Neural cell (in vitro differentiated cells): ENCODE data around the gene RIPK1. TPM values are rescaled to one million over a fixed set of nuclear protein-coding genes. Genes with fewer than 3 reads are reported as not detected.
"Not testable (repeated sequence)": the region's sequence is repeated elsewhere in the genome, so short reads cannot be mapped to it uniquely, and the experiment has no call there.

Source experiments
- H2AFZ ChIP-seq: fragments of 200-600, 300-800 bp; sonication (generic), shearing (Covaris generic); 2 replicates; pipeline ENCODE4 v1.6.0; 2014; ENCODE audit warnings: low read depth, mild to moderate bottlenecking, antibody characterized with exemption, low read length, moderate library complexity
- H3F3A ChIP-seq: fragments of 200-600 bp; shearing (Covaris generic); 2 replicates; pipeline ENCODE4 v1.6.1; 2016; ENCODE audit warnings: mild to moderate bottlenecking, moderate library complexity, mixed read lengths, antibody characterized with exemption, low read length; ENCODE audit not compliant: insufficient read depth, poor library complexity, severe bottlenecking
- H3K27ac ChIP-seq: fragments of 200-600, 300-800 bp; sonication (generic), shearing (Covaris generic); 2 replicates; pipeline ENCODE4 v1.5.1; 2014; ENCODE audit warnings: mild to moderate bottlenecking, low read length, moderate library complexity
- H3K27me3 ChIP-seq: fragments of 300-800, 200-600 bp; sonication (generic), shearing (Covaris generic); 2 replicates; pipeline ENCODE4 v1.6.0; 2014; ENCODE audit warnings: mild to moderate bottlenecking, low read depth, low read length, moderate library complexity; ENCODE audit not compliant: insufficient read depth
- H3K36me3 ChIP-seq: fragments of 300-800, 200-600 bp; sonication (generic), shearing (Covaris generic); 2 replicates; pipeline ENCODE4 v1.5.1; 2014; ENCODE audit warnings: mild to moderate bottlenecking, antibody characterized with exemption, low read length, moderate library complexity; ENCODE audit not compliant: insufficient read depth
- H3K4me2 ChIP-seq: fragments of 300-800, 200-600 bp; sonication (generic), shearing (Covaris generic); 2 replicates; pipeline ENCODE4 v1.6.0; 2014; ENCODE audit warnings: mild to moderate bottlenecking, low read length
- H3K4me3 ChIP-seq: fragments of 300-800, 200-600 bp; sonication (generic), shearing (Covaris generic); 2 replicates; pipeline ENCODE4 v1.5.1; 2014; ENCODE audit warnings: mild to moderate bottlenecking, low read length, moderate library complexity
- H3K79me2 ChIP-seq: fragments of 200-600 bp; shearing (Covaris generic); replicated peaks from 2 replicates; pipeline ENCODE4 v1.6.0; 2014; ENCODE audit warnings: mild to moderate bottlenecking, low read length, moderate library complexity; ENCODE audit not compliant: insufficient read depth
- H3K9ac ChIP-seq: fragments of 300-800, 200-600 bp; sonication (generic), shearing (Covaris generic); 2 replicates; pipeline ENCODE4 v1.6.1; 2016; ENCODE audit warnings: mild to moderate bottlenecking, low read length, mixed read lengths
- H3K9me2 ChIP-seq: fragments of 200-600 bp; shearing (Covaris generic); 2 replicates; pipeline ENCODE4 v1.6.1; 2016; ENCODE audit warnings: mild to moderate bottlenecking, low read length, mixed read lengths; ENCODE audit not compliant: insufficient read depth
- H3K9me3 ChIP-seq: fragments of 200-600, 300-800 bp; sonication (generic), shearing (Covaris generic); 2 replicates; pipeline ENCODE4 v1.6.1; 2016; ENCODE audit warnings: mild to moderate bottlenecking, mixed run types, low read length, moderate library complexity, mixed read lengths
- H4K20me1 ChIP-seq: fragments of 200-600 bp; shearing (Covaris generic); 2 replicates; pipeline ENCODE4 v1.6.1; 2016; ENCODE audit warnings: mild to moderate bottlenecking, mixed run types; ENCODE audit not compliant: insufficient read depth
- EP300 ChIP-seq: fragments of 450-650 bp; conservative IDR thresholded peaks from 2 replicates; pipeline ENCODE4 v1.6.1; 2014; ENCODE audit warnings: antibody characterized with exemption, mild to moderate bottlenecking, moderate library complexity; ENCODE audit not compliant: poor library complexity, severe bottlenecking
- EZH2 ChIP-seq: fragments of 200-600, 300-800 bp; shearing (Covaris generic), sonication (generic); IDR thresholded peaks from 2 replicates; pipeline ENCODE4 v1.6.1; 2014; ENCODE audit warnings: antibody characterized with exemption, low read length, borderline replicate concordance, mild to moderate bottlenecking; ENCODE audit not compliant: insufficient read depth, poor library complexity, severe bottlenecking
- MXI1 ChIP-seq: fragments of 450-650 bp; conservative IDR thresholded peaks from 2 replicates; pipeline ENCODE4 v1.6.1; 2014; ENCODE audit warnings: antibody characterized with exemption, mild to moderate bottlenecking; ENCODE audit not compliant: poor library complexity, severe bottlenecking
- POLR2AphosphoS5 ChIP-seq: IDR thresholded peaks from 2 replicates; pipeline ENCODE4 v1.6.1; 2012
- RAD21 ChIP-seq: fragments of 450-650 bp; conservative IDR thresholded peaks from 2 replicates; pipeline ENCODE4 v1.6.1; 2014; ENCODE audit warnings: antibody characterized with exemption, mild to moderate bottlenecking, moderate library complexity
- SMC3 ChIP-seq: fragments of 450-650 bp; conservative IDR thresholded peaks from 2 replicates; pipeline ENCODE4 v1.6.1; 2014; ENCODE audit warnings: antibody characterized with exemption, mild to moderate bottlenecking, moderate library complexity; ENCODE audit not compliant: poor library complexity
- TAF1 ChIP-seq: IDR thresholded peaks from 2 replicates; pipeline ENCODE4 v1.6.1; 2012; ENCODE audit warnings: low read depth
- polyA plus RNA-seq: library from polyadenylated mRNA; depleted of rRNA; stranded (reverse); fragments of >200 nt; gene quantifications from 2 replicates; pipeline ENCODE4 v1.2.3, GENCODE V29; 2014
- TF ChIP-seq, protein P1 (sequence below): IDR thresholded peaks from 2 replicates; pipeline ENCODE4 v1.6.1; 2012; ENCODE audit warnings: borderline replicate concordance
- TF ChIP-seq, protein P2 (sequence below): fragments of 450-650 bp; IDR thresholded peaks from 2 replicates; pipeline ENCODE4 v1.5.1; 2014; ENCODE audit warnings: antibody characterized with exemption, mild to moderate bottlenecking, moderate library complexity; ENCODE audit not compliant: poor library complexity, severe bottlenecking

RIPK1 gene
- polyA plus RNA-seq, 1 donor from 2014 or later, result 8.5 TPM

DNA sequence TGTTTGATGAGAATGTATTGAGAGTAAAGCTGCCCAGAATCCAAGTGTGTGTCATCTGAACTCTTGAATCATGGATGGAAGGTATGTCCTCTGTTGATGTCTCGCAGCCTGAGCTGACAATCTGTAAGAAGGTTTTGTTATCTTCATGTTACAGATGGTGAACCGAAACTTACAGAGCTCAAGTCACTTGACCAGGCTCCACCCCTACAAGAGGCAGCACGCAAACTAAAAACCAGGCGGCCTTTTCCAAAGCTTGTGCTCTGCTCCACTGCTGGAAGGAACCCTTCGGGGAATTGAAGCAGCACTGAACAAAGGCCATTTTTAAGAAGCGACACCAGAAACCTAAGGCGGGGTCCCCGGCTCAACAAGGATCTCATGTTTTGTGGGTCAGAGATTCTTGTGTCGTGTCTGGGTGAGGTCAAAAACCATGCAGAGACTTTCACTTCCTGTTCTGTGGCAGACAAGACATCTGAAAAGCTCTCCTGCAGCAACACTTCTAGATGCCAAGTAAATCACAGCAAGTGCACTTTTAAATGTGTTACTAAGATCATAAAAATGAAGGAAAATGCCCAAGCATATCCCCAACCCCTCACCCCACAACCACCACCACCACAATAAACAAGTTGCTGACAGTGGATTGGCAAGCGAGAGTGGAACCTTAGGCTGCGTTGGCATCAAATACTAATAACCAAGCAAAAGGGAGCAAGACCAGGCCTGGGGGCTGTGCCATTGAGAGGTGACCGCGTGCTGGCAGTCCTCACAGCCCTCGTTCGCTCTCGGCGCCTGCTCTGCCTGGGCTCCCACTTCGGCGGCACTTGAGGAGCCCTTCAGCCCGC lies 41.3 kb upstream of the RIPK1 start:
- no peak for TF ChIP-seq POLR2AphosphoS5
- no peak for TF ChIP-seq EZH2
- TF ChIP-seq TAF1, result no peak
- TF ChIP-seq, protein P1, sequence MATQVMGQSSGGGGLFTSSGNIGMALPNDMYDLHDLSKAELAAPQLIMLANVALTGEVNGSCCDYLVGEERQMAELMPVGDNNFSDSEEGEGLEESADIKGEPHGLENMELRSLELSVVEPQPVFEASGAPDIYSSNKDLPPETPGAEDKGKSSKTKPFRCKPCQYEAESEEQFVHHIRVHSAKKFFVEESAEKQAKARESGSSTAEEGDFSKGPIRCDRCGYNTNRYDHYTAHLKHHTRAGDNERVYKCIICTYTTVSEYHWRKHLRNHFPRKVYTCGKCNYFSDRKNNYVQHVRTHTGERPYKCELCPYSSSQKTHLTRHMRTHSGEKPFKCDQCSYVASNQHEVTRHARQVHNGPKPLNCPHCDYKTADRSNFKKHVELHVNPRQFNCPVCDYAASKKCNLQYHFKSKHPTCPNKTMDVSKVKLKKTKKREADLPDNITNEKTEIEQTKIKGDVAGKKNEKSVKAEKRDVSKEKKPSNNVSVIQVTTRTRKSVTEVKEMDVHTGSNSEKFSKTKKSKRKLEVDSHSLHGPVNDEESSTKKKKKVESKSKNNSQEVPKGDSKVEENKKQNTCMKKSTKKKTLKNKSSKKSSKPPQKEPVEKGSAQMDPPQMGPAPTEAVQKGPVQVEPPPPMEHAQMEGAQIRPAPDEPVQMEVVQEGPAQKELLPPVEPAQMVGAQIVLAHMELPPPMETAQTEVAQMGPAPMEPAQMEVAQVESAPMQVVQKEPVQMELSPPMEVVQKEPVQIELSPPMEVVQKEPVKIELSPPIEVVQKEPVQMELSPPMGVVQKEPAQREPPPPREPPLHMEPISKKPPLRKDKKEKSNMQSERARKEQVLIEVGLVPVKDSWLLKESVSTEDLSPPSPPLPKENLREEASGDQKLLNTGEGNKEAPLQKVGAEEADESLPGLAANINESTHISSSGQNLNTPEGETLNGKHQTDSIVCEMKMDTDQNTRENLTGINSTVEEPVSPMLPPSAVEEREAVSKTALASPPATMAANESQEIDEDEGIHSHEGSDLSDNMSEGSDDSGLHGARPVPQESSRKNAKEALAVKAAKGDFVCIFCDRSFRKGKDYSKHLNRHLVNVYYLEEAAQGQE, result no peak
- no peak for TF ChIP-seq RAD21
- TF ChIP-seq, protein P2, sequence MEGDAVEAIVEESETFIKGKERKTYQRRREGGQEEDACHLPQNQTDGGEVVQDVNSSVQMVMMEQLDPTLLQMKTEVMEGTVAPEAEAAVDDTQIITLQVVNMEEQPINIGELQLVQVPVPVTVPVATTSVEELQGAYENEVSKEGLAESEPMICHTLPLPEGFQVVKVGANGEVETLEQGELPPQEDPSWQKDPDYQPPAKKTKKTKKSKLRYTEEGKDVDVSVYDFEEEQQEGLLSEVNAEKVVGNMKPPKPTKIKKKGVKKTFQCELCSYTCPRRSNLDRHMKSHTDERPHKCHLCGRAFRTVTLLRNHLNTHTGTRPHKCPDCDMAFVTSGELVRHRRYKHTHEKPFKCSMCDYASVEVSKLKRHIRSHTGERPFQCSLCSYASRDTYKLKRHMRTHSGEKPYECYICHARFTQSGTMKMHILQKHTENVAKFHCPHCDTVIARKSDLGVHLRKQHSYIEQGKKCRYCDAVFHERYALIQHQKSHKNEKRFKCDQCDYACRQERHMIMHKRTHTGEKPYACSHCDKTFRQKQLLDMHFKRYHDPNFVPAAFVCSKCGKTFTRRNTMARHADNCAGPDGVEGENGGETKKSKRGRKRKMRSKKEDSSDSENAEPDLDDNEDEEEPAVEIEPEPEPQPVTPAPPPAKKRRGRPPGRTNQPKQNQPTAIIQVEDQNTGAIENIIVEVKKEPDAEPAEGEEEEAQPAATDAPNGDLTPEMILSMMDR, result no peak
- no peak for TF ChIP-seq SMC3
- TF ChIP-seq EP300, result no peak
- TF ChIP-seq MXI1, result no peak

DNA sequence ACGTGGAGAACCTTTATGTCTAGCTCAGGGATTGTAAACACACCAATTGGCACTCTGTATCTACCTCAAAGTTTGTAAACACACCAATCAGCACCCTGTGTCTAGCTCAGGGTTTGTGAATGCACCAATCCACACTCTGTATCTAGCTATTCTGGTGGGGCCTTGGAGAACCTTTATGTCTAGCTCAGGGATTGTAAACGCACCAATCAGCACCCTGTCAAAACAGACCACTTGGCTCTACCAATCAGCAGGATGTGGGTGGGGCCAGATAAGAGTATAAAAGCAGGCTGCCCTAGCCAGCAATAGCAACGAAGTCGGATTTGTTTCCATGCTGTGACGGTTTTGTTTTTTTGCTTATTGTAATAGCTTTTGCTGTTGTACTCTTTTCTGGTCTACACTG lies 40.1 kb upstream of the RIPK1 start:
- H3K9me3 ChIP-seq, H4K20me1 ChIP-seq, H3K4me2 ChIP-seq, H3K36me3 ChIP-seq, H3K27me3 ChIP-seq, H3K4me3 ChIP-seq, H3K27ac ChIP-seq, H2AFZ ChIP-seq, H3K79me2 ChIP-seq, H3K9me2 ChIP-seq, H3F3A ChIP-seq, H3K9ac ChIP-seq: not testable (repeated sequence)

More for the DNA sequence above, 41.3 kb upstream of the RIPK1 start:
- no peaks in the 10 kb centered on the region for H3K79me2 ChIP-seq
- no peak overlapping the region for H3K9ac ChIP-seq
- H2AFZ ChIP-seq, result no peak overlapping the region
- H3K9me2 ChIP-seq, result no peaks in the 10 kb centered on the region
- no peaks in the 10 kb centered on the region for H3F3A ChIP-seq
- no peaks in the 10 kb centered on the region for H4K20me1 ChIP-seq
- no peaks in the 10 kb centered on the region for H3K27me3 ChIP-seq
- H3K9me3 ChIP-seq, result no peaks in the 10 kb centered on the region
- H3K4me3 ChIP-seq, result no peak overlapping the region
- H3K36me3 ChIP-seq, result no peaks in the 10 kb centered on the region
- H3K4me2 ChIP-seq, result no peak overlapping the region
- no peak overlapping the region for H3K27ac ChIP-seq
